ENCODE data around the gene POLN.

GRCh38 chr4:2040391-2041238 is 201.3 kb downstream of the POLN start:
- TF ChIP-seq CTCF (IDR thresholded peaks at IDR 0.05): no peak
- no peak for TF ChIP-seq POLR2A (IDR thresholded peaks at IDR 0.05)
- TF ChIP-seq EP300 (IDR thresholded peaks at IDR 0.05): no peak

All from tibial nerve (tissue), 4 donors.